Osteocyte (in vitro differentiated cells): ENCODE measurements around the gene DPF1. TPM values are rescaled to one million over a fixed set of nuclear protein-coding genes. Genes with fewer than 3 reads are reported as not detected.

Source experiments
- DNase-seq: peaks from one replicate; pipeline ENCODE4 v3.0.0; 2021; ENCODE audit warnings: mixed read lengths; ENCODE audit not compliant: unreplicated experiment; ENCODE audit errors: extremely low spot score
- H3K27ac Mint-ChIP-seq: one replicate; pipeline ENCODE4 v1.8.0; 2021; ENCODE audit warnings: mild to moderate bottlenecking, mixed read lengths; ENCODE audit not compliant: unreplicated experiment
- H3K27me3 Mint-ChIP-seq: one replicate; pipeline ENCODE4 v1.8.0; 2021; ENCODE audit warnings: mixed read lengths; ENCODE audit not compliant: unreplicated experiment
- H3K36me3 Mint-ChIP-seq: one replicate; pipeline ENCODE4 v1.8.0; 2021; ENCODE audit warnings: mixed read lengths; ENCODE audit not compliant: unreplicated experiment
- H3K4me1 Mint-ChIP-seq: one replicate; pipeline ENCODE4 v1.8.0; 2021; ENCODE audit warnings: mixed read lengths; ENCODE audit not compliant: unreplicated experiment
- H3K4me3 Mint-ChIP-seq: one replicate; pipeline ENCODE4 v1.8.0; 2021; ENCODE audit warnings: mild to moderate bottlenecking, moderate library complexity, mixed read lengths; ENCODE audit not compliant: unreplicated experiment
- H3K9me3 Mint-ChIP-seq: one replicate; pipeline ENCODE4 v1.8.0; 2021; ENCODE audit warnings: mixed read lengths; ENCODE audit not compliant: unreplicated experiment
- CTCF ChIP-seq: fragments of 200-600 bp; sonication (generic); IDR thresholded peaks from 2 replicates; pipeline ENCODE4 v1.5.0; 2021; ENCODE audit warnings: antibody characterized with exemption, mild to moderate bottlenecking, moderate library complexity
- total RNA-seq: library from RNA; stranded (reverse); gene quantifications from 2 replicates; pipeline ENCODE4 v1.2.1, GENCODE V29; 2021

Gene DPF1
- total RNA-seq, 1 donor from 2014 or later: 2.2 TPM

GRCh38 chr19:38253788-38254187 lies 29.8 kb upstream of the DPF1 start:
- H3K27ac Mint-ChIP-seq: peak overlapping the region; percentile 85
- DNase-seq: no peak
- no peaks in the 10 kb centered on the region for H3K9me3 Mint-ChIP-seq
- peaks cover 52% of the 10 kb centered on the region for H3K4me1 Mint-ChIP-seq
- no peak for TF ChIP-seq CTCF
- H3K27me3 Mint-ChIP-seq: no peaks in the 10 kb centered on the region
- no peaks in the 10 kb centered on the region for H3K36me3 Mint-ChIP-seq
- no peak overlapping the region for H3K4me3 Mint-ChIP-seq

- no peaks in the 10 kb centered on the region for H3K9me3 Mint-ChIP-seq
- DNase-seq: peak; percentile 85
- H3K4me3 Mint-ChIP-seq: peak overlapping the region; percentile 48
Observed at GRCh38 chr19:38252941-38253691, 29.1 kb upstream of the DPF1 start.

GRCh38 chr19:38252385-38252784 lies 28.4 kb upstream of the DPF1 start:
- Mint-ChIP-seq H3K4me1 (peaks cover 52% of the 10 kb centered on the region), H3K27me3 (no peaks in the 10 kb centered on the region), H3K36me3 (no peaks in the 10 kb centered on the region), H3K9me3 (no peaks in the 10 kb centered on the region), H3K4me3 (peak overlapping the region; percentile 32), H3K27ac (peak overlapping the region; percentile 85)
- no peak for TF ChIP-seq CTCF
- no peak for DNase-seq

More at GRCh38 chr19:38252941-38253691, 29.1 kb upstream of the DPF1 start:
- peaks cover 52% of the 10 kb centered on the region for H3K4me1 Mint-ChIP-seq
- H3K27me3 Mint-ChIP-seq: no peaks in the 10 kb centered on the region
- H3K27ac Mint-ChIP-seq: peak overlapping the region; percentile 85
- no peaks in the 10 kb centered on the region for H3K36me3 Mint-ChIP-seq
- TF ChIP-seq CTCF: no peak

- H3K27ac Mint-ChIP-seq: peak overlapping the region; percentile 85
- H3K9me3 Mint-ChIP-seq: no peaks in the 10 kb centered on the region
- no peak for DNase-seq
- no peaks in the 10 kb centered on the region for H3K36me3 Mint-ChIP-seq
- no peak for TF ChIP-seq CTCF
- peak overlapping the region; percentile 8 for H3K4me3 Mint-ChIP-seq
- H3K4me1 Mint-ChIP-seq: peaks cover 50% of the 10 kb centered on the region
- H3K27me3 Mint-ChIP-seq: no peaks in the 10 kb centered on the region
Observed at GRCh38 chr19:38251564-38252051, 27.6 kb upstream of the DPF1 start.

- Mint-ChIP-seq H3K27ac (peak overlapping the region; percentile 85), H3K4me1 (peaks cover 54% of the 10 kb centered on the region), H3K27me3 (no peaks in the 10 kb centered on the region), H3K36me3 (no peaks in the 10 kb centered on the region), H3K9me3 (no peaks in the 10 kb centered on the region), H3K4me3 (peak overlapping the region; percentile 8)
- no peak for TF ChIP-seq CTCF
- DNase-seq: peak; percentile 86
Observed at GRCh38 chr19:38250821-38251563, 27.0 kb upstream of the DPF1 start.
